SU-DHL-6 (cell line): ENCODE results near the gene IFFO2.

Source experiments
- H2AFZ ChIP-seq: fragments of 200-600 bp; sonication (generic); 2 replicates; pipeline ENCODE4 v1.6.1; 2014; ENCODE audit warnings: low read depth, mild to moderate bottlenecking, moderate library complexity, mixed read lengths, antibody characterized with exemption, low read length; ENCODE audit not compliant: severe bottlenecking
- H3F3A ChIP-seq: fragments of 200-600 bp; shearing (Covaris generic); 2 replicates; pipeline ENCODE4 v1.6.0; 2016; ENCODE audit warnings: antibody characterized with exemption, mild to moderate bottlenecking; ENCODE audit not compliant: insufficient read depth
- H3K27ac ChIP-seq: fragments of 200-600 bp; sonication (generic); 2 replicates; pipeline ENCODE4 v1.5.1; 2016; ENCODE audit warnings: low read depth, mild to moderate bottlenecking, low read length, moderate library complexity, mixed read lengths
- H3K27me3 ChIP-seq: fragments of 200-600 bp; sonication (generic), shearing (Covaris generic); 2 replicates; pipeline ENCODE4 v1.6.0; 2014; ENCODE audit warnings: mild to moderate bottlenecking, low read length
- H3K36me3 ChIP-seq: fragments of 200-600 bp; sonication (generic); 2 replicates; pipeline ENCODE4 v1.6.1; 2014; ENCODE audit warnings: mild to moderate bottlenecking, low read length, mixed read lengths
- H3K4me2 ChIP-seq: fragments of 300-600, 200-600 bp; shearing (Covaris generic), sonication (generic); 2 replicates; pipeline ENCODE4 v1.6.0; 2014; ENCODE audit warnings: low read length, low read depth, mild to moderate bottlenecking; ENCODE audit not compliant: poor library complexity, severe bottlenecking
- H3K4me3 ChIP-seq: fragments of 200-600 bp; sonication (generic); 2 replicates; pipeline ENCODE4 v1.5.1; 2014; ENCODE audit warnings: antibody characterized with exemption, low read length, mild to moderate bottlenecking, mixed read lengths; ENCODE audit not compliant: insufficient read depth, poor library complexity, severe bottlenecking
- H3K79me2 ChIP-seq: fragments of 200-600 bp; sonication (generic); 2 replicates; pipeline ENCODE4 v1.6.1; 2014; ENCODE audit warnings: mild to moderate bottlenecking, low read length, moderate library complexity; ENCODE audit not compliant: insufficient read depth
- H3K9ac ChIP-seq: fragments of 200-600 bp; sonication (generic); 2 replicates; pipeline ENCODE4 v1.7.0; 2014; ENCODE audit warnings: mild to moderate bottlenecking, low read length
- H3K9me2 ChIP-seq: fragments of 200-600 bp; sonication (generic); replicated peaks from 2 replicates; pipeline ENCODE4 v1.6.1; 2014; ENCODE audit warnings: low read length; ENCODE audit not compliant: insufficient read depth
- H3K9me3 ChIP-seq: fragments of 200-600 bp; sonication (generic); 2 replicates; pipeline ENCODE4 v1.6.1; 2014; ENCODE audit warnings: low read length, mixed read lengths; ENCODE audit not compliant: insufficient read depth
- H4K20me1 ChIP-seq: fragments of 200-600 bp; sonication (generic); 2 replicates; pipeline ENCODE4 v1.6.1; 2014; ENCODE audit warnings: low read depth, mild to moderate bottlenecking, antibody characterized with exemption, low read length, moderate library complexity, mixed read lengths
- EZH2phosphoT487 ChIP-seq: fragments of 200-600 bp; sonication (generic), shearing (Covaris generic); conservative IDR thresholded peaks from 2 replicates; pipeline ENCODE4 v1.6.1; 2018; ENCODE audit warnings: mild to moderate bottlenecking, antibody characterized with exemption, low read length, moderate library complexity, mixed read lengths
- TF ChIP-seq, protein P1 (sequence below): fragments of 200-600 bp; sonication (generic); IDR thresholded peaks from one replicate; pipeline ENCODE4 v1.5.1; 2017; ENCODE audit warnings: antibody characterized with exemption, mild to moderate bottlenecking, low read length, moderate library complexity; ENCODE audit not compliant: insufficient read depth, poor library complexity, severe bottlenecking

Gene IFFO2

DNA sequence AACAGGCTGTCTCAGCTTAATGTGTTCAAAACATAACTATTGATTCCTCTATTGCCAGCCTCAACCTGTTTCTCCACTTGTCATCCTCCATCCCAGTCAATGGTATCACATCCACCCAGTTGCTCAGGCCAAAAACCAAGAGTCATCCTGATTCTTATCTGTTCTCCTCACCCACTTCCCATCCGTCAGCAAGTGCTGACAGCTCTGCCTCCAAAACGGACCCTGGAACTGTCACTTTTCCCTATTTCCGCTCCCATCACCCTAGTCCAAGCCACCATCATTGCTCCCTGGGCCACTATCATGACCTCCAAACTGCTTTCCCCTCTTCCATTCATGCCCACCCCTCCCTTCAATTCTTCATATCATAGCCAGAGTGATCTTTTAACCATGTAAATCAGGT, 36.2 kb upstream of the IFFO2 start:
- no peaks in the 10 kb centered on the region for H3F3A ChIP-seq
- H3K27me3 ChIP-seq, result no peaks in the 10 kb centered on the region

DNA sequence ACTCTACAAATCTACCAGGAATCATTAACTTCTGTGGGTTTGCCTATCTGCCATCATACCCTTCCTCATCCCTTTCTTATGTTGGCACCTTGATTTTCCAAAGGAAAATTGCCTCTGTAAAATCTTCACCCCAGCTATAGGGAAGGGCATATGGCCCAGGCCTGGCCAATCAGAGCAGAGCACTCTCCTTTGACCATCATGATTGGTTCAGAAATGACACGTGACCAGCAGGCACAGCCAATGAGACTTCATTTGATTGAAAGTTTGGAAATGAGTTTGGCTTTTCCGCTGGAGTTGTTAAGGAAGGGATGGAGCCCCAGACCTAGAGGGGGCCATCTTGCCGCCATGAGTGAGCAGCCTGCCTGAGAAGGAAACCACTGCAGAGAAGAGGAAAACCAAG, 35.1 kb upstream of the IFFO2 start:
- no peak overlapping the region for H3K4me2 ChIP-seq
- no peaks in the 10 kb centered on the region for H3K36me3 ChIP-seq
- H3K9ac ChIP-seq, result no peak overlapping the region
- H3K27me3 ChIP-seq, result no peaks in the 10 kb centered on the region
- no peaks in the 10 kb centered on the region for H3K9me2 ChIP-seq
- no peaks in the 10 kb centered on the region for H3K9me3 ChIP-seq
- H3K27ac ChIP-seq, result no peak overlapping the region
- no peak overlapping the region for H2AFZ ChIP-seq
- TF ChIP-seq EZH2phosphoT487, result no peak
- TF ChIP-seq, protein P1, sequence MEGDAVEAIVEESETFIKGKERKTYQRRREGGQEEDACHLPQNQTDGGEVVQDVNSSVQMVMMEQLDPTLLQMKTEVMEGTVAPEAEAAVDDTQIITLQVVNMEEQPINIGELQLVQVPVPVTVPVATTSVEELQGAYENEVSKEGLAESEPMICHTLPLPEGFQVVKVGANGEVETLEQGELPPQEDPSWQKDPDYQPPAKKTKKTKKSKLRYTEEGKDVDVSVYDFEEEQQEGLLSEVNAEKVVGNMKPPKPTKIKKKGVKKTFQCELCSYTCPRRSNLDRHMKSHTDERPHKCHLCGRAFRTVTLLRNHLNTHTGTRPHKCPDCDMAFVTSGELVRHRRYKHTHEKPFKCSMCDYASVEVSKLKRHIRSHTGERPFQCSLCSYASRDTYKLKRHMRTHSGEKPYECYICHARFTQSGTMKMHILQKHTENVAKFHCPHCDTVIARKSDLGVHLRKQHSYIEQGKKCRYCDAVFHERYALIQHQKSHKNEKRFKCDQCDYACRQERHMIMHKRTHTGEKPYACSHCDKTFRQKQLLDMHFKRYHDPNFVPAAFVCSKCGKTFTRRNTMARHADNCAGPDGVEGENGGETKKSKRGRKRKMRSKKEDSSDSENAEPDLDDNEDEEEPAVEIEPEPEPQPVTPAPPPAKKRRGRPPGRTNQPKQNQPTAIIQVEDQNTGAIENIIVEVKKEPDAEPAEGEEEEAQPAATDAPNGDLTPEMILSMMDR, result no peak
- no peak overlapping the region for H3K4me3 ChIP-seq
- H4K20me1 ChIP-seq, result no peaks in the 10 kb centered on the region
- no peaks in the 10 kb centered on the region for H3F3A ChIP-seq
- H3K79me2 ChIP-seq, result no peaks in the 10 kb centered on the region

More for the DNA sequence above, 36.2 kb upstream of the IFFO2 start:
- no peaks in the 10 kb centered on the region for H3K79me2 ChIP-seq
- TF ChIP-seq, protein P1, result no peak
- no peak for TF ChIP-seq EZH2phosphoT487
- H3K36me3 ChIP-seq, result no peaks in the 10 kb centered on the region
- no peak overlapping the region for H3K4me2 ChIP-seq
- no peaks in the 10 kb centered on the region for H3K9me3 ChIP-seq
- no peaks in the 10 kb centered on the region for H3K9me2 ChIP-seq
- no peaks in the 10 kb centered on the region for H4K20me1 ChIP-seq
- H3K27ac ChIP-seq, result no peak overlapping the region
- H2AFZ ChIP-seq, result no peak overlapping the region
- no peak overlapping the region for H3K9ac ChIP-seq
- no peak overlapping the region for H3K4me3 ChIP-seq

DNA sequence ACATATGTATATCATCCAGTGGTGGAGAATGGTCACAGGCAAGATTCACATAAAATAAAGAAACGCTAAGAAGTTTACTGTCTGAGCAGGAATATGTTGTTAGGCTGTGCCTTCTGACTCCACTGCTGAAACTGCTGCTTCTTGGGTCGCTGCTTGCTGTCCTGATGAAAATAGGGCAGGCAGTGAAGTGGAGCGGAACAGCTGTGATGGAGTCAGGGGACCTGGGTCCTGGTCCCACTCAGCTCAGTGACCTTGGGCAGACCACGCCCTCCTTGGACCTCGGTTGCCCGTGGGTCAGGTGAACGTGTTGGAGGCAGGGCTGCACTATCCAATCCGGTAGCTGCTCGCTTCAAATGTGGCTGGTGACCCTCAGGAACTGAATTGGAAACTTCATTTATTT, 33.4 kb upstream of the IFFO2 start:
- Histone ChIP-seq H3K36me3 (no peaks in the 10 kb centered on the region), H3K4me2 (no peak overlapping the region), H3F3A (no peaks in the 10 kb centered on the region), H3K9me3 (no peaks in the 10 kb centered on the region), H3K27me3 (no peaks in the 10 kb centered on the region), H3K9me2 (no peaks in the 10 kb centered on the region), H3K27ac (no peak overlapping the region), H3K4me3 (no peak overlapping the region), H4K20me1 (no peaks in the 10 kb centered on the region), H3K79me2 (no peaks in the 10 kb centered on the region), H2AFZ (no peak overlapping the region), H3K9ac (no peak overlapping the region)
- TF ChIP-seq EZH2phosphoT487, result no peak
- TF ChIP-seq, protein P1, result no peak
